ENCODE measurements around the gene PRODH2.

- no peak for TF ChIP-seq POLR2A (IDR thresholded peaks at IDR 0.05)
- TF ChIP-seq, protein P1, sequence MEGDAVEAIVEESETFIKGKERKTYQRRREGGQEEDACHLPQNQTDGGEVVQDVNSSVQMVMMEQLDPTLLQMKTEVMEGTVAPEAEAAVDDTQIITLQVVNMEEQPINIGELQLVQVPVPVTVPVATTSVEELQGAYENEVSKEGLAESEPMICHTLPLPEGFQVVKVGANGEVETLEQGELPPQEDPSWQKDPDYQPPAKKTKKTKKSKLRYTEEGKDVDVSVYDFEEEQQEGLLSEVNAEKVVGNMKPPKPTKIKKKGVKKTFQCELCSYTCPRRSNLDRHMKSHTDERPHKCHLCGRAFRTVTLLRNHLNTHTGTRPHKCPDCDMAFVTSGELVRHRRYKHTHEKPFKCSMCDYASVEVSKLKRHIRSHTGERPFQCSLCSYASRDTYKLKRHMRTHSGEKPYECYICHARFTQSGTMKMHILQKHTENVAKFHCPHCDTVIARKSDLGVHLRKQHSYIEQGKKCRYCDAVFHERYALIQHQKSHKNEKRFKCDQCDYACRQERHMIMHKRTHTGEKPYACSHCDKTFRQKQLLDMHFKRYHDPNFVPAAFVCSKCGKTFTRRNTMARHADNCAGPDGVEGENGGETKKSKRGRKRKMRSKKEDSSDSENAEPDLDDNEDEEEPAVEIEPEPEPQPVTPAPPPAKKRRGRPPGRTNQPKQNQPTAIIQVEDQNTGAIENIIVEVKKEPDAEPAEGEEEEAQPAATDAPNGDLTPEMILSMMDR (IDR thresholded peaks at IDR 0.05): no peak
Observed at GRCh38 chr19:35824150-35824549, 11.5 kb upstream of the PRODH2 start.

All from testis (tissue), 2 donors.